GM19239 (cell line): ENCODE data around the gene COL1A1.

Experiments
- DNase-seq: peaks from one replicate; pipeline ENCODE4 v3.0.0; 2011; ENCODE audit warnings: low spot score; ENCODE audit not compliant: insufficient read length
- FAIRE-seq: peaks from 2 replicates; lab custom pipeline; 2011; peaks lifted over from hg19 to GRCh38; lab: Jason Lieb, UNC

COL1A1 gene

GRCh38 chr17:50201276-50201854 lies at the start of gene COL1A1:
TSS of gene COL1A1 (minus strand) at chr17:50201631. CDS start at chr17:50201513, 118 bp downstream.
- FAIRE-seq (no peak), DNase-seq (no peak)

GRCh38 chr17:50248255-50248654 lies 46.8 kb upstream of the COL1A1 start:
- DNase-seq (no peak), FAIRE-seq (no peak)

GRCh38 chr17:50244771-50245170 lies 43.3 kb upstream of the COL1A1 start:
- FAIRE-seq (no peak), DNase-seq (no peak)

- no peak for FAIRE-seq
- DNase-seq: no peak
Measured at GRCh38 chr17:50241431-50241830, 40.0 kb upstream of the COL1A1 start.

- FAIRE-seq (no peak), DNase-seq (no peak)
Measured at GRCh38 chr17:50240851-50241250, 39.4 kb upstream of the COL1A1 start.

GRCh38 chr17:50239937-50240336 lies 38.5 kb upstream of the COL1A1 start:
- no peak for FAIRE-seq
- DNase-seq: no peak

GRCh38 chr17:50238601-50239280 lies 37.3 kb upstream of the COL1A1 start:
- DNase-seq (no peak), FAIRE-seq (no peak)

GRCh38 chr17:50237901-50238300 lies 36.5 kb upstream of the COL1A1 start:
- FAIRE-seq: no peak

GRCh38 chr17:50234581-50234980 lies 33.1 kb upstream of the COL1A1 start:
- FAIRE-seq (no peak), DNase-seq (no peak)

More at GRCh38 chr17:50237901-50238300, 36.5 kb upstream of the COL1A1 start:
- no peak for DNase-seq

GRCh38 chr17:50225701-50226240 lies 24.3 kb upstream of the COL1A1 start:
- no peak for FAIRE-seq
- DNase-seq: no peak

GRCh38 chr17:50222922-50223321 lies 21.5 kb upstream of the COL1A1 start:
- DNase-seq (no peak), FAIRE-seq (no peak)

- no peak for FAIRE-seq
- DNase-seq: no peak
Measured at GRCh38 chr17:50221864-50222545, 20.6 kb upstream of the COL1A1 start.

GRCh38 chr17:50221266-50221863 lies 19.9 kb upstream of the COL1A1 start:
- DNase-seq (no peak), FAIRE-seq (no peak)

- FAIRE-seq: no peak
Measured at GRCh38 chr17:50220811-50221210, 19.4 kb upstream of the COL1A1 start.

GRCh38 chr17:50219939-50220465 lies 18.6 kb upstream of the COL1A1 start:
- FAIRE-seq: no peak
- no peak for DNase-seq

More at GRCh38 chr17:50220811-50221210, 19.4 kb upstream of the COL1A1 start:
- no peak for DNase-seq

GRCh38 chr17:50219342-50219741 lies 17.9 kb upstream of the COL1A1 start:
- FAIRE-seq (no peak), DNase-seq (no peak)

- no peak for DNase-seq
- FAIRE-seq: no peak
Measured at GRCh38 chr17:50218771-50219315, 17.4 kb upstream of the COL1A1 start.

- DNase-seq: no peak
- no peak for FAIRE-seq
Measured at GRCh38 chr17:50218071-50218759, 16.8 kb upstream of the COL1A1 start.

- DNase-seq: no peak
- FAIRE-seq: no peak
Measured at GRCh38 chr17:50217591-50217990, 16.2 kb upstream of the COL1A1 start.
